PC-9 (cell line): ENCODE measurements around the gene TUSC2.

Experiments used
- CTCF ChIP-seq: fragments of 200-600 bp; sonication (generic); conservative IDR thresholded peaks from 2 replicates; pipeline ENCODE4 v1.6.1; 2017; ENCODE audit warnings: mixed run types, antibody characterized with exemption, mild to moderate bottlenecking, moderate library complexity
- EZH2 ChIP-seq: fragments of 200-600 bp; sonication (generic); IDR thresholded peaks from 2 replicates; pipeline ENCODE4 v1.8.0; 2017; ENCODE audit warnings: antibody characterized with exemption, low read depth

GRCh38 chr3:50337175-50337861, 9.3 kb upstream of the TUSC2 start:
- TF ChIP-seq CTCF: no peak
- no peak for TF ChIP-seq EZH2
